Measurements from ENCODE around the gene CUX1.

DNA sequence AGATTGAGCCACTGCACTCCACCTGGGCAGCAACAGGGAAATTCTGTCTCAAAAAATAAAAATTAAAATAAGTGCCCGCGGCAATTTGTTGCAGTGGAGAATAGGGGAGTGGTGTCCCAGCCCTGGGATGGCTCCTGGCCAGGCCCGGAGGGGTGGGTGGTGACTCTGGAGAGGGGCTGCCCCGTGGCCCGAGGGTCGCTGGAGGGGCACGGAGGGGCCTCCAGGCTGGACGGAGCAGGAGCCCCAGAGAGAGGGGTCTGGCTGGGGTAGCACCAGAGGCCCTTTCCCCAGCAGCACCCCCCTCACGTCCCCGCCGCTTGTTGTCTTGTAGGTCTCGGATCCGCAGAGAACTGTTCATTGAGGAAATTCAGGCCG is 430.6 kb downstream of the CUX1 start:
- no peak for TF ChIP-seq POLR2AphosphoS5 (IDR thresholded peaks at IDR 0.05; ENCODE audit: low read depth, low read length)
- TF ChIP-seq POLR2A (IDR thresholded peaks at IDR 0.05; ENCODE audit: low read depth, low read length), result no peak

Data from GM12892 (cell line).